Fibroblast of skin of left biceps (primary cell): Measurements from ENCODE around the gene PRRC2B.
A peak's percentile ranks its signal among the peaks of the same experiment; 100 is the strongest.

Experiments
- DNase-seq, 2 experiments: peaks; one replicate each; pipeline ENCODE4 v3.0.0-alpha.2; 2013; ENCODE audit warnings: low read depth in 2 of 2

Gene PRRC2B

DNA sequence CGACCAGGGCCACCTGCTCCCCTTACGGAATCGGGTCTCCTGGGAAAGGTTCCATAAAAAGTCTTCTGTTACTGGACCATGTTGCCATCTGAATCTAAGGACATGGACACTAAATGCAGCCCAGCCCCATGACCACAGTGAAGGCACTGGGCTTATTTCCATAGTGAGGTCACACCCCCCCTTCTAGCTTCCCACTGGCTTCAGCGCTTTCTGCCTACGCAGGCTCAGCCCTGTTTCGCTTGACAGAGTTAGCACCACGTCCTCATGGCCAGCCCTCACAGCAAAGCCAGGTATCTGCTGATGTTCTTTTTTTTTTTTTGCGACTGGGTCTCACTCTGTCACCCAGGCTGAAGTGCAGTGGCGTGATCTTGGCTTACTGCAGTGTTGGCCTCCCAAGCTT is 123.0 kb downstream of the PRRC2B start:
- DNase-seq = no peak

DNA sequence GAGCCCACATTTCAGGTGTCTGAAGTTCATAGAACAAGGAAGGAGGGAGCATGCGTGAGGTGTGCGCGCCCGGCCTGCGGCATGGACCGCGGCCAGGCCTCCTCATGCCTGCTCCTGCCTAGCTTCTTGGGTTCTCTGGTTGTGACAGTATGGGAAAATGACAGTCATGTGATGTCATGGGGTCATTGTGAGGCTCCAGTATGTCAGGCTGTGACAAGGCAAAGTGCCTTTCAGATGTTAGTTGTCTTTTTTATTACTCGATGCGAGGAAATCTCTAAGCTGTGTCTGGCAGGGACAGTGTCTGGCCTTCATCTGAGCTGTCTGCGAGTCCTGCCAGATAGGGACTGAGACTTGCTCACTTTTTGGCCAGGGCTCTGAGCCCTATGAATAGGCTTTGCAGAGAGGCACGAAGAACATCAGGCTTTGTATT is 123.9 kb downstream of the PRRC2B start:
- no peak for DNase-seq

DNA sequence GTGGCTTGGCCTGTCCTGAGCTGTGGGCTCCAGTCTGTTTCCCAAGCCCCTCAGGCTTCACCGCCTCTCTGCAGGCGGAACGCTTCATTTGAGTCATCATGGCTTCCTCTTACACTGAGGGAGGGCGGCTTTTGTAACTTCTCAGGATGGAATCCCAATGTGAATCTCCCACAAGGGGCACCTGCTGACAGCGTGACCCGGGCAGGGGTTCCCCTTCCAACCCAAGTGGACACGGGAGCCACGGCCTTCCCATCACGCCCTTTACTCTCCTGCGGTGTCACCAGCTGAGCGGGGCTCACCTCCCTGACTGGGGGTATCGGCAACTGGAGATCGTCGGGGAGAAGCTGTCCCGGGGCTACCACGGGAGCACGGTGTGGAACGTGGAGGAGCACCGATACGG is 124.7 kb downstream of the PRRC2B start:
- no peak for DNase-seq

- DNase-seq = no peak
Measured at GRCh38 chr9:131520503-131520902, 126.6 kb downstream of the PRRC2B start.

DNA sequence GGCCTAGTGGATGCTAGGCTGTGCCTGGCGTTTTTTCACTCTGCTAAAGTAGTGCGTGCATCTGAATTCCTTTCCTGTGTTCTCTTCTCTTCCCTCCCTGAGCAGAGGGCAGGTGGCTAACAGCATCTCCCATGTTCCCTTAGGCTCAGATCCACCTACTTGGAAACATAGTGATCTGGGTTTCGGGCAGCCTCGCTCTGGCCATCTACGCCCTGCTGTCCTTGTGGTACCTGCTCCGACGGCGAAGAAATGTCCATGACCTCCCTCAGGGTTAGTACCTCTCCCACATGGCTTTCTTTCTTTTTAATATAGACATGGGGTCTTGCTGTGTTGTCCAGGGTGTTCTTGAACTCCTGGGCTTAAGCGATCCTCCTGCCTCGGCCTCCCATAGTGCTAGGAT is 127.3 kb downstream of the PRRC2B start:
- DNase-seq = no peak

- no peak for DNase-seq
Measured at GRCh38 chr9:131521822-131522221, 127.9 kb downstream of the PRRC2B start.

DNA sequence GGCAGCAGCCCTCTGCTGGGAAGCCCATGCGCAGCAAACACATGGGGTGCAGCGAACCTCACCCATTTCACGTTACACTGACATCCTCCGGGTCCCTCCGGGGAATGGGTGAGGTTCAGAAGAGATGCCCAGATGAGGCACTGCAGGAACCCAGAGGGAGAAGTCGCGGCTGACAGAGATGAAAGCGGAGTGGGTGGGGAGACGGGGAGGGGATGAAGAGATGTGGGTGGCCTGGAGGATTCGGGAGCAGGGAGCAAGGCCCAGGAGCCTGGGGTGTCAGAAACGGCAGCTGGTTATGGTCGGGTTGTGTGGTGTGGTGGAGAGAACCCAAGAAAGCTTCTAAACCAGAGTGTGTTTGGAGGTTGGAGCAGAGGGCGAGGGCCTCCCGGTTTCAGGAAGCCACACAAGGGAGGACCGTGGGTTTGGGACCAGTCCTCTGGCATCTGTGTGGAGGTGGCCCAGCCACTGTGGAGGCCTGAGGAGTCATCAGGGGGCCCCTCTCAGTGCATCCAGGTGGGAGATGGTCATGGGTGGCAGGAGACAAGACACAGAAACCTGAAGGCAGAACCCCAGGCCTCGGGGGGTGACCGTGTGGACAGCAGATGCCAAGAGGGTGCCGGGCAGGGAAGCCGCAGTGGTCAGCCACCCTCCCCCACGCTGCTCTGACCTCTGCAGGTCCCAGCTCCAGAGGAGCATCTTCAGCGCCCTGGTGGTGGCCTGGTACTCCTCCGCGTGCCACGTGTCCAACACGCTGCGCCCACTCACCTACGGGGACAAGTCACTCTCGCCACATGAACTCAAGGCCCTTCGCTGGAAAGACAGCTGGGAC is 128.6 kb downstream of the PRRC2B start:
- no peak for DNase-seq

GRCh38 chr9:131523086-131523388 is 129.2 kb downstream of the PRRC2B start:
- DNase-seq = no peak

- DNase-seq = no peak
Measured at GRCh38 chr9:131523451-131524435, 129.9 kb downstream of the PRRC2B start.

DNA sequence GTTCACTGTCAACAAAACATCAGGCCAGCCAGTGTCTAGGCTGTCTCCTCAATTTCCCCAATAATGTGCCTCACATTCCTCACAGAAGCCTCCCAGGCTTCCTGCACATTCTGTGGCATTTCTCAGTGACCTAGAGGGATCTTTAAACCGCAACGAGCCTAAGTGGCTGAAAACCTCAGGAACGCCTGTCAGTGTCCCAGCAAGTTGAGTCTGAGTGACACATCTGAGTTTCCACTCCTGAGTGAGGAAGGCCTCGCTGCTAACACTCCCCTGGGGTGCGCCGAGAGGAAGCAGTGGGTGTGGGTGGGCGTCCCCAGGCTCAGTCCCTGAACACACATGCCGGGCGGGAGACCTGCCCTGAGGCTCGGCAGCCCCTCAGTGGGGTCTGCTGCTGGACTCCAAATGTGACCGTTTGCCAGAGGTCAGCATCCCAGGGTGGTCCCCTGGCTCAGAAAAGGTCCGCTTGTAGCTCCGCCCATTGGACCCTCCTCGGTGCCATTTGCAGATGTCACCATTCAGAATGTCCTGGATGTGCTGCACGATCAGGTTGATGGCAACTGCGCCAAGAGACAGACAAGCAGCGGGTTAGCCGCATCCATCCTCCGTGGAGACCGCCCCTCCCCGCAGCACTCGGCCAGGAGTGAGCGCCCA is 130.9 kb downstream of the PRRC2B start:
- peak in 1 of 2 experiments; percentile 15 for DNase-seq

DNA sequence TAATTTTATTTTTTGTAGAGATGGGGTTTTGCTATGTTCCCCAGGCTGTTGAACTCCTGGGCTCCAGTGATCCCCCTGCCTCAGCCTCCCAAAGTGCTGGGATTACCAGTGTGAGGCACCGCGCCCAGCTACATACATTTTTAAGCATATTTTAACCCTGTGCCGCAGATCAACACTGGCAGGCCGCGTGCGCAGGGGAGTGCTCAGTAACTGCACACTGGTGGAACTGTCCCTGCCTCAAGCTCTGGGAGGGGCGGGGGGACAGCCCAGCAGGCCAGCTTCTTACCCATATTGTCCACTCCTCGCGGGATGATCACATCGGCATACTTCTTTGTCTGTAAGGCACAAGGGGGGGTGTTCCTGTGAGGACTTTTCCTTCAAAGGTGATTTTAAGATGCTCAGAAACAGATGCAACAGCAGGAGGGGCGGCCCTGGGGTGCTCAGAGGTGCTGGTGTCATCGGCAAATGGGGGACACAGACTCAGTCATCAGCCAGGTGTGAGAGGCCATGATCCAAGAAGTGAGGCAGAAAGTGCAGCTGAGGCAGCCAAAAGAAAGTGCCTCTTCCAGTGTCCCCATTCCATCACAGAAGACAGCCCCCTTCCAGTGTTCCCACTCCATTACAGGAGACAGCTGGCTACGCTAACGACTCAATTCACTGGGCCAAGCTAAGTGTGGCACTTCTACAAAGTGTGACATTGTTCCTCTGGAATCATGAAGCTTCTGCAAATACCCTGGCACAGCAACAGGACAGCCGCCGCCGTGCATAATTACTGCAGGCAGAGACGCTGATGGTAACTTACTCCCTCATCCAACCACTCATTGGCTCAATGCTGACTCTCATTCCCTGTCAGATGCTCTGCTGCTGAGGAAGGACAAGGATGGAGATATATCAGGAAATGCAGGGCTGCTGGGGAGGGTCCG is 132.0 kb downstream of the PRRC2B start:
- DNase-seq = no peak

DNA sequence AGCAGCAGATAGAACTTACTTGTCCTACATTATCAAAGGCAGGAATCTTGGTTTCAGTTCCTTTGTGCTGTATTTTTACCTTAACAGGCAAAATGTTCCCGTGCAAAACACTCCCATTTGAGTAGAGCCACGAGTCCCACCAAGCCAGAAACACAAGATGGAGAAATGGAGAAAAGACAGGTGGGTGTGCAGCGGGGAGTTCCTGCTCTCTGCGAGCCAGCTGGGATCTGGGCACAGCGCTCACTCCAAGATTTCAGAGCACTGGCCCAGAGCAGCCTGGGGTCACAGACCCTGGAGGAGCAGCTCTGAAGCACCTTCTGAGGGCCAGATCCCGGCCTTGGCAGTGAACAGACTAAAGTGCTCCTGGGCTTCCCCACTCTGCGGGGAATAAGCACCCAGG is 134.3 kb downstream of the PRRC2B start:
- no peak for DNase-seq

DNA sequence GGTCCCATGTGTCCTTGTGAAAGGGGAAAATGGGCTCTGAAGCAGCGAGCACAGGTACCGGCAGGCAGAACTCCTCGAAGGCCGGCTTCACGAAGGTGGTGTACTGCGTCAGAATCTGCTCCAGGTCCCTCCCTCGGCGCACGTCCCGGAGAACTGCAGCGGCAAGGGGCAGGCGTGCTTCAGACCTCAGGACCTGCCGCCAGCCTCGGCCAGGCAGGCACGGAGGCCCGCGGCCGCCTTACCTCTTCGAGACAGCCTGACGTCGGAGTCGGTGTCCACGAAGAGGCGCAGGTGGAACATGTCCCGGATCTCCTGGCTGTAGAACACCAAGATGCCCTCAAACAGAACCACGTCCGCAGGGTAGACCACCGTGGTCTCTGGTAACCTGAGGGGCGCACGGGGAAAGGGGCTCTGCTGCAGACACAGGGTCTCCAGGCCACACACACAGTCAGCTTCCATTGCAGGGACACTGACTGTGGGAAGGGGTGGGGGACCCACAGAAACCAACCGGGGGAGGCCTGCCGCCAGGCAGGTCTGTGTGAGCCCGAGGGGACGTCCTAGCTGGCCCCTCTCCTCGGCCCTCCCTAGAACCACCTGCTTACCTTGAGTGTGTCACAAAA is 135.1 kb downstream of the PRRC2B start:
- no peak for DNase-seq

DNA sequence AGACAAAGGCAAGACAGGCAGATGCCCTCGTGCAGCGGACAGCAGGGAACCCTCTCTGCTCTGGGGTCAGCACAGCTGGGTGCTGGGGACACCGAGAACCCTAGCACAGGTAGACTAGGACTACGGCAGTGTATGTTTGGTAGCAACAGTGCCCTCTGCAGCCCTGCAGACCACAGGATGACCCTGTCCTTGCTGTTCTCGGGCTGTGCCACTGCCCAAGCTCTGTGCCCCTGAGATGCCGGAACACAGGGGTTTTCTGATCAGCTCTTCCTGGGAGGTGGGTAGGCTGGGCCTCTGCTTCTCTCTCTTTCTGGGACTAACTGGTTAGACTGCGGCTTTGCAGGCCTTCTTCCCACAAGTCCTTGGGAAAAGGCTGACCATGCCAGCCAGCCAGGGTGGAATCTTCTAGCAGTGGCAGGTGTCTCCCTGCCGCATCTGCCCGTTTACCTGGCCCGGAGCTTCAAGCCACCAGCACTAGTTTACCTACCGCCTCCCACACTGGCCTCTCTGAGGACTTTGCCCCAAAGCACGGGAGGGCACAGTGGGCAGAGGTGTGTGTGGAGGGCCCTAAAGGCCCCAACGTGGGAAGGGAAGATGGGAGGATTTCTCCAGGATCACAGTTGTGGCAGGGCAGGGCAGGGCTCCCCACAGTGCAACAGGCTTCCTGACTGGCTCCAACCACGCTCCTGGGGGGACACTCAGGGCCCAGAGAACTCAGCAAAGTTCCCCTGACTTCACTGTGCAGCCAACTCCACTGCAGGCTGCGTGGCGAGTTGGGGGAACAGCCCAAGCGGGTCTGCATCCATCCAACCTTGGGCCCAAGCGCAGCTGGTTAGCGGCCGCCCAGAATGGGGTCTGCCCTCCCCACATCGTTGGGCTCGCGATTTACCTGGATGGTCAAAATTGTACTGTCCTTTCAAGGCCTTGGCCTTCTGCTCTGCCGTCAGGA is 136.0 kb downstream of the PRRC2B start:
- no peak for DNase-seq

DNA sequence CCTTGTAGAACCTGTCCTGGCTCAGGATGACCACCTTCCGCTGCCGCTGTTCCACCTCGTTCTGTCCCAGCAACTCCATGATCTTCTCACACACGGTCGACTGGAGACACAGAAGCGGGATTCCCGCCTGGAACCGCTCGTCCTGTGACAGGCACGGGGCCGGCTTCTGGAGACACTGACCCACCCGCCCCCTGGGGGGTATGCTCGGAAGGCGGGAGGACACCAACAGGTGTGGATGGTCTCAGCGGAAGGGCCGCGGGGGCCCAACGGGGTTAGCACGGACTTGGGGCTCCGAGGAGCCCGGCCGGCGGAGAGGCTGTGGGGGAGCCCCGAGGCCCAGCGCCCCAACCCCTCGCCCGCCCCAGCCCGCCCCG is 136.6 kb downstream of the PRRC2B start:
- DNase-seq = no peak

DNA sequence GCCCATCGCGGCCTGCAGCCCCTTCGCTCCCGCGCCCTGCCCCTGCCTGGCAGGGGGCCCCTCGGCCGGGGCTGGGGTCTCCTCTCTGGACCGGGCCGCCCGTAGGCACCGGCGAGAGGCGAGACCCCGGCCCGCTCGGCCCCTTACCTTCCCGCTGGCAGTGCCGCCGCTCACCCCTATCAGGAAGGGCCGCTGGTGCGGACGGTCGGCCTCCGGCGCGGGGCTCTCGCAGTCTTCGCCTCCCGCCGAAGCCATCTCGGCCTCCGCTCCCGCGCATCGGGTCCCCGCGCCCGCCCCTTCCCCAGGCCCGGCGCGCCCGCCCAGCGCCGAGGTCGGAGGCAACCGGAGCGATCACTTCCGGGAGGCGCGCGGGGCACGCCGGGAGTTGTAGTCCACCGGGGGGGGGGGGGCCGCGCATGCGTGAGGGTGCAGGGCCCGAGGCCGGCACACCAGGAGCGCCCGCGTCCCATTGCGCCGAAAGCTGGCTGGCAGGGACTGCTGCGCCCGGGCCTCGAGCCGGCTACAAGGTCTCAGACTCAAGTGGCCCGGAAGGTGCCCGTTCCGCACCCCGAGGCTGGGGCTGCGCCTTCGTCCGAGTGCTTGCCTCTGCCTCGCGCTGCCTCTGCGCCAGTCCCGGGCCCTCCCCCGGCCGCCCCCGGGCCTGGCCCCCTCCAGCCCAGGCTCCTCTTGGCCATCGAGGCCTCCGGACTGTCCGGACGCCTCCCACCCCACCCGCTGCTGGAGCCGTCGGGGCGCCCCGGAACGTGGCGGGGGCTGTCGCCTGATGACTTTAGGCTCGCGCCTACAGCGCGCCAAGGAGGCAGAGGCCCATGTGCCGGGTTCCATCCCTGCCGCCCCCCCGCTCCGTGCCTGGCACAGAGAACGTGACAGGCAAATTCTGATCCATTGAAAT is 137.3 kb downstream of the PRRC2B start, which contains the start of gene UCK1:
Gene UCK1, minus strand, starts transcription at position 344 of the 913 bp plus-strand sequence. Its CDS starts 89 bp downstream, at position 255.
- DNase-seq = peak; percentile 41 to 46

- no peak for DNase-seq
Measured at GRCh38 chr9:131534721-131535237, 140.9 kb downstream of the PRRC2B start.

DNA sequence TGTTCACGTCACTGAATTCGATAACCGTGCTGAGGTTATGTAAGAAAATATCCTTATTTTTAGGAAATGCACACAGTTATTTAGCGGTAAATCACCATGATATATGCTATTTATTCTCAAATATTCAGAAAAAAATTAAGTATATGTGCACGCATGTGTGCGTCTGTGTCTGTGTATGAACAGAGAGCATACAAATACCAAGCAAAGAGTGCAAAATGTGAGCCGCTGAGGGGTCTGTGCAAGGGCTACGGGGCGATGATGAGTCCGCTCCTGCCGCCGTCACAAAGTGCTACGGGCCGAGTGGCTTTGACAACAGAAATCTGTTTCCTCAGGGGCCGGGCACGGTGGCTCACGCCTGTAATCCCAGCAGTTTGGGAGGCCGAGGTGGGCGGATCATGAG is 144.1 kb downstream of the PRRC2B start:
- no peak for DNase-seq
